SK-N-SH treated with all-trans-retinoic acid at 6 μM for 48 hours (cell line): ENCODE data around the gene PARL.

Experiments
- ARNTL ChIP-seq: fragments of 450-650 bp; formaldehyde crosslinking; IDR thresholded peaks from 2 replicates; pipeline ENCODE4 v1.5.0; 2020; ENCODE audit warnings: low read depth, mild to moderate bottlenecking, moderate library complexity, borderline replicate concordance
- ESRRG ChIP-seq: fragments of 250-450 bp; sonication (Bioruptor Pico); IDR thresholded peaks from 2 replicates; pipeline ENCODE4 v1.6.1; 2021; ENCODE audit warnings: mild to moderate bottlenecking
- ISL1 ChIP-seq: fragments of 250-450 bp; sonication (Bioruptor Pico); IDR thresholded peaks from 2 replicates; pipeline ENCODE4 v2.1.2; 2022; ENCODE audit warnings: mild to moderate bottlenecking, moderate library complexity
- RARB ChIP-seq: fragments of 250-450 bp; sonication (Bioruptor Pico); IDR thresholded peaks from 2 replicates; pipeline ENCODE4 v1.8.0; 2021; ENCODE audit warnings: mild to moderate bottlenecking, moderate library complexity
- ZFP3 ChIP-seq: fragments of 250-450 bp; sonication (Bioruptor Pico); IDR thresholded peaks from 2 replicates; pipeline ENCODE4 v1.5.0; 2020; ENCODE audit warnings: mild to moderate bottlenecking, moderate library complexity
- ZFP30 ChIP-seq: fragments of 450-650 bp; formaldehyde crosslinking; IDR thresholded peaks from 2 replicates; pipeline ENCODE4 v1.5.0; 2022; ENCODE audit warnings: mild to moderate bottlenecking, moderate library complexity
- ZNF8 ChIP-seq: fragments of 450-650 bp; formaldehyde crosslinking; IDR thresholded peaks from 2 replicates; pipeline ENCODE4 v1.5.0; 2020; ENCODE audit warnings: mild to moderate bottlenecking, moderate library complexity
- TF ChIP-seq, protein P1 (sequence below): fragments of 250-450 bp; sonication (Bioruptor Pico); IDR thresholded peaks from 2 replicates; pipeline ENCODE4 v1.8.0; 2020; ENCODE audit warnings: mild to moderate bottlenecking, moderate library complexity, borderline replicate concordance

DNA sequence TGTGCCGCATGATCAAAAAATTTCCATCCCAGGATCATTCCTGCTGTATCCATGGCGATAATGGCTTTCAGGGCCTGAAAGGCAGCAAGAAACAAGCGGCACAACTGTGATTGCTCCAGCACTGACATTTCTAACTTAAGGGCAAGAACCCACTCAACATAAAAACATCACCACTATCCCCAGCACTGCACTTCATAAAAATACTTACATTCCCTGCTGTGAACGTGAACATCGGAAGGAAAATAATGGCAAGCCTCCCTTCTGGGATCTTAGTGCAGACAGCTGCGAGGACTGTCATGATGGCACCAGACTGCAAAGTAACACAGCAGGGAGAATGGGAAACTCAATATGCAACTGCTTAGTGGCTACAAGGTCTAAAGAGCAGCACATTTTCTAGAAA is 51.2 kb downstream of the PARL start:
- TF ChIP-seq ZFP3 (no peak), ISL1 (CRISPR knock-in tag) (no peak), ZFP30 (CRISPR knock-in tag) (no peak), ESRRG (no peak), ARNTL (CRISPR knock-in tag) (no peak), RARB (CRISPR knock-in tag) (no peak), ZNF8 (CRISPR knock-in tag) (no peak)
- TF ChIP-seq, protein P1, sequence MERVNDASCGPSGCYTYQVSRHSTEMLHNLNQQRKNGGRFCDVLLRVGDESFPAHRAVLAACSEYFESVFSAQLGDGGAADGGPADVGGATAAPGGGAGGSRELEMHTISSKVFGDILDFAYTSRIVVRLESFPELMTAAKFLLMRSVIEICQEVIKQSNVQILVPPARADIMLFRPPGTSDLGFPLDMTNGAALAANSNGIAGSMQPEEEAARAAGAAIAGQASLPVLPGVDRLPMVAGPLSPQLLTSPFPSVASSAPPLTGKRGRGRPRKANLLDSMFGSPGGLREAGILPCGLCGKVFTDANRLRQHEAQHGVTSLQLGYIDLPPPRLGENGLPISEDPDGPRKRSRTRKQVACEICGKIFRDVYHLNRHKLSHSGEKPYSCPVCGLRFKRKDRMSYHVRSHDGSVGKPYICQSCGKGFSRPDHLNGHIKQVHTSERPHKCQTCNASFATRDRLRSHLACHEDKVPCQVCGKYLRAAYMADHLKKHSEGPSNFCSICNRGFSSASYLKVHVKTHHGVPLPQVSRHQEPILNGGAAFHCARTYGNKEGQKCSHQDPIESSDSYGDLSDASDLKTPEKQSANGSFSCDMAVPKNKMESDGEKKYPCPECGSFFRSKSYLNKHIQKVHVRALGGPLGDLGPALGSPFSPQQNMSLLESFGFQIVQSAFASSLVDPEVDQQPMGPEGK (CRISPR knock-in tag) = no peak
